AG04449 (cell line): Measurements from ENCODE around the gene CYB5R3.
"Not testable (repeated sequence)": the region's sequence is repeated elsewhere in the genome, so short reads cannot be mapped to it uniquely, and the experiment has no call there.

ENCODE experiments used
- CTCF ChIA-PET: fragments of 350-600 bp; formaldehyde crosslinking; extraction: SDS; loops from one replicate; lab custom pipeline; 2021; ENCODE audit warnings: antibody characterized with exemption; lab: Yijun Ruan, JAX
- POLR2A ChIA-PET: fragments of 400-600, 350-600 bp; formaldehyde crosslinking; extraction: SDS; loops from one replicate; lab custom pipeline; 2020; ENCODE audit warnings: antibody characterized with exemption, inconsistent platforms; lab: Yijun Ruan, JAX
- DNase-seq: peaks from one replicate; pipeline ENCODE4 v3.0.0-alpha.2; 2010; ENCODE audit warnings: low read depth, low spot score
- H3K4me3 ChIP-seq: 2 replicates; pipeline ENCODE4 v1.5.1; 2011; ENCODE audit warnings: low read depth, mild to moderate bottlenecking, control low read depth, low read length
- CTCF ChIP-seq: IDR thresholded peaks from one replicate; pipeline ENCODE4 v1.5.1; 2011; ENCODE audit warnings: mild to moderate bottlenecking, moderate library complexity, low read length, control low read depth, inconsistent platforms; ENCODE audit not compliant: insufficient read depth; ENCODE audit errors: missing control alignments

The CYB5R3 gene

GRCh38 chr22:42670046-42670445 is 20.9 kb upstream of the CYB5R3 start:
- POLR2A ChIA-PET = no interaction called here
- no peak for TF ChIP-seq CTCF
- no peak for DNase-seq
- CTCF ChIA-PET = interaction anchor here (0.7 to 1.6 kb wide), 2 partner anchors 9 to 11 kb away, joined by 3 to 6 read pairs; no protein-coding TSS in a partner anchor
- no peak overlapping the region for H3K4me3 ChIP-seq

- CTCF ChIA-PET = interaction anchor here (1.2 to 1.9 kb wide), 2 partner anchors 12 to 154 kb away, joined by 3 to 4 read pairs; no protein-coding TSS in a partner anchor
- DNase-seq, POLR2A ChIA-PET, H3K4me3 ChIP-seq: not testable (repeated sequence)
Observed at GRCh38 chr22:42666393-42666792, 17.2 kb upstream of the CYB5R3 start.

- ChIA-PET POLR2A (no interaction called here), CTCF (no interaction called here)
- H3K4me3 ChIP-seq = no peak overlapping the region
- DNase-seq = no peak
- TF ChIP-seq CTCF = no peak
Observed at GRCh38 chr22:42664976-42665831, 16.0 kb upstream of the CYB5R3 start.

GRCh38 chr22:42661985-42662831 is 13.0 kb upstream of the CYB5R3 start:
- TF ChIP-seq CTCF = peak; percentile 77
- no peak for DNase-seq
- peak overlapping the region; percentile 68 for H3K4me3 ChIP-seq
- ChIA-PET CTCF (interaction anchor here (0.6 to 9.6 kb wide), 17 partner anchors 8 to 173 kb away, joined by 3 to 62 read pairs (median 4); partner anchors contain the start of gene CYB5R3), POLR2A (no interaction called here)

- ChIA-PET CTCF (interaction anchor here (1.5 to 9.6 kb wide), 2 partner anchors 11 to 165 kb away, joined by 5 to 62 read pairs; no protein-coding TSS in a partner anchor), POLR2A (no interaction called here)
- no peak for DNase-seq
- TF ChIP-seq CTCF = no peak
- H3K4me3 ChIP-seq = no peak overlapping the region
Observed at GRCh38 chr22:42656578-42656977, 7.4 kb upstream of the CYB5R3 start.

GRCh38 chr22:42655693-42656092 is 6.5 kb upstream of the CYB5R3 start:
- DNase-seq = no peak
- ChIA-PET POLR2A (no interaction called here), CTCF (interaction anchor here (1.5 to 9.6 kb wide), 3 partner anchors 8 to 166 kb away, joined by 5 to 62 read pairs (median 11); no protein-coding TSS in a partner anchor)
- H3K4me3 ChIP-seq = no peak overlapping the region
- no peak for TF ChIP-seq CTCF
